Body of pancreas (tissue), 4 donors: ENCODE results near the gene CDH4. TPM values are rescaled to one million over a fixed set of nuclear protein-coding genes. Genes with fewer than 3 reads are reported as not detected.
"Not testable (repeated sequence)": the region's sequence is repeated elsewhere in the genome, so short reads cannot be mapped to it uniquely, and the experiment has no call there.

Source experiments
- ATAC-seq: fragments of 150-250 bp; one replicate; pipeline ENCODE4 v1.9.1; 2016
- DNase-seq, 4 donors: peaks; one replicate each; pipeline ENCODE4 v3.0.0-alpha.2; 2019
- H3K27ac ChIP-seq, 4 donors: fragments of 200-600 bp; sonication (generic); 1 replicate in 3 of 4; 2 replicates in 1 of 4; pipeline versions ENCODE4 v1.5.1 to v1.6.1; 2016 to 2019; ENCODE audit warnings: mild to moderate bottlenecking in 1 of 4, mixed read lengths in 1 of 4, moderate library complexity in 1 of 4
- H3K27me3 ChIP-seq, 2 donors: fragments of 200-600 bp; sonication (generic); one replicate each; pipeline ENCODE4 v1.6.0; 2016; ENCODE audit warnings: mild to moderate bottlenecking in 1 of 2
- H3K36me3 ChIP-seq, 2 donors: fragments of 200-600 bp; sonication (generic); replicated peaks in 1 of 2; 2 replicates each; pipeline ENCODE4 v1.5.1; 2016; ENCODE audit warnings: low read depth in 2 of 2; ENCODE audit not compliant: insufficient read depth in 1 of 2
- H3K4me1 ChIP-seq: fragments of 200-600 bp; sonication (generic); one replicate; pipeline ENCODE4 v1.6.0; 2016
- H3K4me3 ChIP-seq, 2 donors: fragments of 200-600 bp; sonication (generic); 1 replicate in 1 of 2; 2 replicates in 1 of 2; pipeline ENCODE4 v1.5.1; 2016 to 2019
- H3K9me3 ChIP-seq, 3 donors: fragments of 200-600 bp; sonication (generic); 1 replicate in 2 of 3; 2 replicates in 1 of 3; pipeline ENCODE4 v1.5.1; 2016
- POLR2A ChIP-seq, 3 donors: fragments of 450-650 bp; IDR thresholded peaks; one replicate each; pipeline ENCODE4 v1.6.1; 2016; ENCODE audit warnings: antibody characterized with exemption in 3 of 3, mild to moderate bottlenecking in 2 of 3
- WGBS, 2 donors: methylation state at CpG; one replicate each; pipeline ENCODE4 v1.1.5; 2017; 5-methylcytosine and 5-hydroxymethylcytosine counted together
- intact Hi-C: fragments of 100-400 bp; cut with DNase I; formaldehyde crosslinking; loops from one replicate; pipeline ENCODE4 v1.15.1; 2023
- total RNA-seq, 2 donors: library from RNA; depleted of rRNA; stranded (reverse); fragments of >200 nt; gene quantifications; one replicate each; pipeline ENCODE4 v1.1.0, GENCODE V29; 2016
- TF ChIP-seq, protein P1 (sequence below), 7 experiments: fragments of 450-650 bp in 4 of 7; fragments of 200-600 bp in 3 of 7; sonication (generic) in 3 of 7; IDR thresholded peaks; one replicate each; pipeline ENCODE4 v1.5.1; 2016 to 2019; ENCODE audit warnings: antibody characterized with exemption in 7 of 7

CDH4 gene
- total RNA-seq, 2 donors from 2014 or later: 0.33 to 0.52 TPM

DNA sequence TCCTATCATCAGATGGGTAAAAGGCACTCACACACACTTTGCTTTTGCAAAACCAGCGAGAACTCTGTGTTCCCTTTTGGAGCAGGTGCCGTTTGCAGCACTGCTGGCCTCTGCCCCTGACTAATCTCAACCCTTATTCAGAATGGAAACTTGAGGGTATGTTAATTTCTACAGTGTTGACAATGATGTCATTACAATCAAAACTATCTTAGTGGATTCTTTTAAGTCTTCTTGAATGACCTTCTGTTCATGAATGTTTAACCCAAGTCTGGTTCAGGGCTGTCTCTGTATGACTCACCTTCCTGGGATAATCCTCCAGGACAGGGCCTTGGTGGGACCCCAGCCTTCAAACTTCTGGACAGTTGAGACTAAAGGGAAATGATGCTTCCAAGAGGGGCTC is 197.9 kb downstream of the CDH4 start:
- intact Hi-C loops: no loop called here
- Histone ChIP-seq H3K4me1 (no peaks in the 10 kb centered on the region), H3K27me3 (no peaks in the 10 kb centered on the region), H3K9me3 (no peaks in the 10 kb centered on the region), H3K36me3 (no peaks in the 10 kb centered on the region), H3K4me3 (no peak overlapping the region), H3K27ac (no peak overlapping the region)
- ATAC-seq (no peak), DNase-seq (no peak)
- 60 to 63% methylated on average over 2 of the region's 2 CpGs for WGBS, 2 donors
- TF ChIP-seq, protein P1, sequence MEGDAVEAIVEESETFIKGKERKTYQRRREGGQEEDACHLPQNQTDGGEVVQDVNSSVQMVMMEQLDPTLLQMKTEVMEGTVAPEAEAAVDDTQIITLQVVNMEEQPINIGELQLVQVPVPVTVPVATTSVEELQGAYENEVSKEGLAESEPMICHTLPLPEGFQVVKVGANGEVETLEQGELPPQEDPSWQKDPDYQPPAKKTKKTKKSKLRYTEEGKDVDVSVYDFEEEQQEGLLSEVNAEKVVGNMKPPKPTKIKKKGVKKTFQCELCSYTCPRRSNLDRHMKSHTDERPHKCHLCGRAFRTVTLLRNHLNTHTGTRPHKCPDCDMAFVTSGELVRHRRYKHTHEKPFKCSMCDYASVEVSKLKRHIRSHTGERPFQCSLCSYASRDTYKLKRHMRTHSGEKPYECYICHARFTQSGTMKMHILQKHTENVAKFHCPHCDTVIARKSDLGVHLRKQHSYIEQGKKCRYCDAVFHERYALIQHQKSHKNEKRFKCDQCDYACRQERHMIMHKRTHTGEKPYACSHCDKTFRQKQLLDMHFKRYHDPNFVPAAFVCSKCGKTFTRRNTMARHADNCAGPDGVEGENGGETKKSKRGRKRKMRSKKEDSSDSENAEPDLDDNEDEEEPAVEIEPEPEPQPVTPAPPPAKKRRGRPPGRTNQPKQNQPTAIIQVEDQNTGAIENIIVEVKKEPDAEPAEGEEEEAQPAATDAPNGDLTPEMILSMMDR (IDR thresholded peaks at IDR 0.05): no peak
- no peak for TF ChIP-seq POLR2A (IDR thresholded peaks at IDR 0.05)

DNA sequence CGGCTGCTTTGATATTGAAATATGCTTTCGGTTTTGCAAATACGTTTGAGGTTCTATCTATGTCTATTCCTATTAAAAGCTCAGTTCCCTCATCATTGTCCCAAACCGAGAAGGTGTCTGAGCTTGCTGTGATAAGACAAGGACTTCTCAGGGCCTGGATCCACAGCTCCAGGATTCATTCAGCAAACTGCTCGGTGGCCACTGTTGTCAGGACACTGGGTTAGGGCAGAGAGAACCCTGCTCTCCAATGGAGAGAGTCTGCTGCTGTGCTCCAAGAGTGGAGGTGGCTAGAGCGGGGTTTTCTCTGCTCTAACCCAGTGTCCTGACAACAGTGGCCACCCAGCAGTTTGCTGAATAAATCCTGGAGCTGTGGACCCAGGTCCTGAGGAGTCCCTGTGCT is 198.5 kb downstream of the CDH4 start:
- intact Hi-C loops: no loop called here
- Histone ChIP-seq H3K27ac (no peak overlapping the region), H3K36me3 (no peaks in the 10 kb centered on the region), H3K9me3 (no peaks in the 10 kb centered on the region), H3K4me1 (no peaks in the 10 kb centered on the region), H3K4me3 (no peak overlapping the region), H3K27me3 (no peaks in the 10 kb centered on the region)
- no peak for DNase-seq
- TF ChIP-seq, protein P1 (IDR thresholded peaks at IDR 0.05): no peak
- TF ChIP-seq POLR2A (IDR thresholded peaks at IDR 0.05): no peak
- 60 to 72% methylated on average over 5 to 6 of the region's 6 CpGs for WGBS, 2 donors
- no peak for ATAC-seq

DNA sequence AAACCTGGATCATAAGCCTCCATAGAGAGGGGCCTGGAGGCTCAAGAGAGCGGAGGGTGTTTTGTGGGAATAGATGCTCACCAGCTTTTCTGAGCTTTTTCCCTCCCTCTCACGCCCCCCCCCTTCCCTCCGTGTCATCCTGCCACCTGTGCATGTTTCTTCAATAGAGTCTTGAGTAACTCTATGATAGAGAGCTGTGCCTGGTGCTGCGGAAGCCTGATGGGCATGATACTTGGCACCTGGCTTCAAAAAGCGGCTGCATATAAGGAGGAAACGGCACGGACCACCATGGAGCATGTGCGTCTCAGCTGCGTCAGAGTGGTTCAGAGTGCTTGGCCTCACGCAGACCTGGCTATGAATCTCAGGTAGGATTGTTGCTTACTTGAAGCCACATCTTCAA is 198.9 kb downstream of the CDH4 start:
- WGBS, 2 donors: 86 to 89% methylated on average over 10 of the region's 10 CpGs
- H3K27me3 ChIP-seq: no peaks in the 10 kb centered on the region
- no peak for ATAC-seq
- H3K27ac ChIP-seq: no peak overlapping the region
- DNase-seq: no peak
- no peaks in the 10 kb centered on the region for H3K36me3 ChIP-seq
- intact Hi-C loops: no loop called here
- no peaks in the 10 kb centered on the region for H3K4me1 ChIP-seq
- H3K9me3 ChIP-seq: no peaks in the 10 kb centered on the region
- TF ChIP-seq, protein P1 (IDR thresholded peaks at IDR 0.05): no peak
- no peak for TF ChIP-seq POLR2A (IDR thresholded peaks at IDR 0.05)
- no peak overlapping the region for H3K4me3 ChIP-seq

DNA sequence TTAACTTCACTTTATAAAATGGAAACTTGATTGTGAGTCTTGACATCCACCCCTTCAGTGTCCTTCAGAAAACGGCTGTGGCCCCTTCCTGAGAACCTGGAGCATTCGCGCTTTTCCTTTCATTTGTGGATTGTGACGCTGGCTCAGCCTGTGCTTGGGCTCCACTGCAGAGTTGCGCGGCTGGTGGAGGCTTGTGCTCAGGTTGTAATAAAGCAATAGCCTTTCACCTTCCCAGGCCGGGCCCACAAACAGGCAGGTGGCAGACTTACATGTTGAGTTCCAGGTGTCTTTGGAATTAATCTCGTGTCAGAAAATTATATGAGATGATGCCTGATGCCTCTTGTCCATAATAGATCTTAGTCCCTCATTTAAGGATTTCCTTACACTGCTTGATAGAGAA is 199.9 kb downstream of the CDH4 start:
- WGBS, 2 donors: 67 to 68% methylated on average over 8 of the region's 8 CpGs
- no peaks in the 10 kb centered on the region for H3K9me3 ChIP-seq
- intact Hi-C loops: no loop called here
- H3K27me3 ChIP-seq: no peaks in the 10 kb centered on the region
- no peak overlapping the region for H3K27ac ChIP-seq
- DNase-seq (no peak), ATAC-seq (no peak)
- TF ChIP-seq, protein P1 (IDR thresholded peaks at IDR 0.05): no peak
- no peak for TF ChIP-seq POLR2A (IDR thresholded peaks at IDR 0.05)
- H3K36me3 ChIP-seq: no peaks in the 10 kb centered on the region
- no peaks in the 10 kb centered on the region for H3K4me1 ChIP-seq
- no peak overlapping the region for H3K4me3 ChIP-seq

DNA sequence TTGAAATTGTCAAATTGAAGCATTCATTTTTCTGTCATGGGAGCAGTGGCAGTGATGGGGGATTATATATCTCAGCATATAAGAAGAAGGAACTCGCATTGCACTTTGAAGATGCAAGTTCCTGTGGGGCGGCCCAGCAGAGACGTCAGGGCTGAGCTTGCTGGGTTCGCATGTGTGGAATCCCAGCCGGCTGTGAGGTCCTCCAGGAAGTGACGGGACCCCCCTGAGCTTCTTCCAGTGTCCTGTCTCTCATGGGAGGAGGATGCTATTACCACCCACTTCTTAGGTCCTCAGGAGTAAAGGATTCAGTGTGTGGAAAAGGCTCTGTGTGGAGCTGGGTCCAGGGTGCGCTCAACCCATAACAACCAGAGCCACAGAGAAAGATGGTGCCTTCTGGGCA is 201.2 kb downstream of the CDH4 start:
- ATAC-seq (no peak), DNase-seq (no peak)
- H3K27me3 ChIP-seq: no peaks in the 10 kb centered on the region
- intact Hi-C loops: no loop called here
- 58 to 60% methylated on average over 7 of the region's 7 CpGs for WGBS, 2 donors
- no peaks in the 10 kb centered on the region for H3K9me3 ChIP-seq
- H3K27ac ChIP-seq: no peak overlapping the region
- no peak overlapping the region for H3K4me3 ChIP-seq
- H3K4me1 ChIP-seq: no peaks in the 10 kb centered on the region
- no peaks in the 10 kb centered on the region for H3K36me3 ChIP-seq
- no peak for TF ChIP-seq POLR2A (IDR thresholded peaks at IDR 0.05)
- TF ChIP-seq, protein P1 (IDR thresholded peaks at IDR 0.05): no peak

DNA sequence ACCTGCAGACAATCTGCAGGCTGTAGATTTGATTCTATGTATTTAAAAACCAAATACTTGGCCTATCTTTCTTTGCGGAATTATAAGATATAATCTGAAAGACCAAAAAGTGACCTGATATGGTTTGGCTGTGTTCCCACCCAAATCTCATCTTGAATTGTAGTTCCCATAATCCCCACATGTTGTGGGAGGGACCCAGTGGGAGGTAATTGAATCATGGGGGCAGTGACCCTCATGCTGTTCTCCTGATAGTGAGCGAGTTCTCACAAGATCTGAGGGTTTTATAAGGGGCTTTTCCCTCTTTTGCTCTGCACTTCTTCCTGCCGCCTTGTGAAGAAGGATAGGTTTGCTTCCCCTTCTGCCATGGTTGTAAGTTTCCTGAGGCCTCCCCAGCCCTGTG is 201.6 kb downstream of the CDH4 start:
- intact Hi-C loops, ATAC-seq, DNase-seq, H3K36me3 ChIP-seq, H3K4me3 ChIP-seq, H3K9me3 ChIP-seq, H3K4me1 ChIP-seq, H3K27me3 ChIP-seq, H3K27ac ChIP-seq: not testable (repeated sequence)
- 66 to 67% methylated on average over 3 of the region's 3 CpGs for WGBS, 2 donors
